Endothelial cell (in vitro differentiated cells): ENCODE data around the gene ROPN1L. TPM values are rescaled to one million over a fixed set of nuclear protein-coding genes. Genes with fewer than 3 reads are reported as not detected.

Source experiments
- DNase-seq: peaks from one replicate; pipeline ENCODE4 v3.0.0; 2021; ENCODE audit warnings: low spot score
- H3K27ac Mint-ChIP-seq: one replicate; pipeline ENCODE4 v1.8.0; 2021; ENCODE audit warnings: mixed read lengths, inconsistent platforms; ENCODE audit not compliant: unreplicated experiment
- H3K27me3 Mint-ChIP-seq: one replicate; pipeline ENCODE4 v1.8.0; 2021; ENCODE audit warnings: mild to moderate bottlenecking, moderate library complexity, mixed read lengths, inconsistent platforms; ENCODE audit not compliant: unreplicated experiment
- H3K36me3 Mint-ChIP-seq: one replicate; pipeline ENCODE4 v1.8.0; 2021; ENCODE audit warnings: mild to moderate bottlenecking, low read depth, mixed read lengths, inconsistent platforms; ENCODE audit not compliant: unreplicated experiment
- H3K4me1 Mint-ChIP-seq: one replicate; pipeline ENCODE4 v1.8.0; 2021; ENCODE audit warnings: mild to moderate bottlenecking, mixed read lengths, inconsistent platforms; ENCODE audit not compliant: unreplicated experiment
- H3K4me3 Mint-ChIP-seq: one replicate; pipeline ENCODE4 v1.8.0; 2021; ENCODE audit warnings: mild to moderate bottlenecking, mixed read lengths, inconsistent platforms; ENCODE audit not compliant: unreplicated experiment
- H3K9me3 Mint-ChIP-seq: one replicate; pipeline ENCODE4 v1.8.0; 2021; ENCODE audit warnings: mixed read lengths, inconsistent platforms; ENCODE audit not compliant: unreplicated experiment
- total RNA-seq: library from RNA; stranded (reverse); fragmentation: NEBNext Ultra II Directional; extraction: Animal tissue kit (Norgen Biotek cat#: 25700); gene quantifications from one replicate; pipeline ENCODE4 v1.2.1, GENCODE V29; 2021; ENCODE audit not compliant: unreplicated experiment
- TF ChIP-seq, protein P1 (sequence below): fragments of 200-600 bp; sonication (generic); IDR thresholded peaks from one replicate; pipeline ENCODE4 v1.5.0; 2021; ENCODE audit warnings: antibody characterized with exemption; ENCODE audit not compliant: unreplicated experiment

Gene ROPN1L
- total RNA-seq, 1 donor from 2014 or later, result 4.0 TPM

GRCh38 chr5:10503321-10503720 is 61.6 kb downstream of the ROPN1L start:
- TF ChIP-seq, protein P1, sequence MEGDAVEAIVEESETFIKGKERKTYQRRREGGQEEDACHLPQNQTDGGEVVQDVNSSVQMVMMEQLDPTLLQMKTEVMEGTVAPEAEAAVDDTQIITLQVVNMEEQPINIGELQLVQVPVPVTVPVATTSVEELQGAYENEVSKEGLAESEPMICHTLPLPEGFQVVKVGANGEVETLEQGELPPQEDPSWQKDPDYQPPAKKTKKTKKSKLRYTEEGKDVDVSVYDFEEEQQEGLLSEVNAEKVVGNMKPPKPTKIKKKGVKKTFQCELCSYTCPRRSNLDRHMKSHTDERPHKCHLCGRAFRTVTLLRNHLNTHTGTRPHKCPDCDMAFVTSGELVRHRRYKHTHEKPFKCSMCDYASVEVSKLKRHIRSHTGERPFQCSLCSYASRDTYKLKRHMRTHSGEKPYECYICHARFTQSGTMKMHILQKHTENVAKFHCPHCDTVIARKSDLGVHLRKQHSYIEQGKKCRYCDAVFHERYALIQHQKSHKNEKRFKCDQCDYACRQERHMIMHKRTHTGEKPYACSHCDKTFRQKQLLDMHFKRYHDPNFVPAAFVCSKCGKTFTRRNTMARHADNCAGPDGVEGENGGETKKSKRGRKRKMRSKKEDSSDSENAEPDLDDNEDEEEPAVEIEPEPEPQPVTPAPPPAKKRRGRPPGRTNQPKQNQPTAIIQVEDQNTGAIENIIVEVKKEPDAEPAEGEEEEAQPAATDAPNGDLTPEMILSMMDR, result no peak
- DNase-seq, result no peak
- no peaks in the 10 kb centered on the region for H3K4me1 Mint-ChIP-seq
- H3K36me3 Mint-ChIP-seq, result peaks cover under 1% of the 10 kb centered on the region
- peaks cover 2% of the 10 kb centered on the region for H3K27me3 Mint-ChIP-seq
- no peak overlapping the region for H3K27ac Mint-ChIP-seq
- H3K4me3 Mint-ChIP-seq, result no peak overlapping the region
- H3K9me3 Mint-ChIP-seq, result no peaks in the 10 kb centered on the region

DNA sequence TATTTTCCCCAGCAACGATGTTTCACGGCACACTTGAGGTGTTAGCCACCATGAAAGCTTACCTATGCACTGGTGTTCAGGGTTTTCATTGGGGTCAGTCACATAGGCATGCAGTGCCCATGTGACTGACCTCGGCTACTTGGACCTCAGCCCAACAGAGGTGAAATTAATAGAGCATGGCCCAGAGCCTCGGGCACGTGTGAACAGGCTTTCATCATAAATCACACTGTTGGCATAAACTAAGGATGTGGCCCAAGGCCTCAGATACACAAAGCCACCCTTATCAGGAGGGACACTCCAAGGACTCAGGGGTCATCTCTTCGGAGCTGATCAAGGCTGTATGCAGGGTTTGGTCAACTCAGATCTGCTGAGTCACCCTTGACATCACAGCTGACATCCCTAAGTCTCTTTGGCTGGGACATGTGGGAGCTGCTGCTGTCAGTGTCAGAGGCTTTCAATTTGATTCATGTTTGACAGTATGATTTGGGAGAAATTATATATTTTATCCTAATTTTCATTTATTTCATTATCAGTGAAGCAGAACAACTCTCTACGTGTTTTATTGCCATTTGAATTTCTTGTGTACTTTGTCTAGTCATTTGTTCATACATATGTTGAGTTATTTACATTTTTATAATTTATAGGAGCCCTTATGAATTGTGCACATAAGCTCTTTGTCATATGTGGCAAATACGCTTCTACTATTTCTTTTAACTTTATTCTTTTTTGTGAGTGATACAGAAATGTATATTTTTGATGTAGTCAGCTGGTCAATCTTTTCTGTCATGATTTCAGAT is 62.5 kb downstream of the ROPN1L start:
- H3K9me3 Mint-ChIP-seq, result no peaks in the 10 kb centered on the region
- peaks cover 2% of the 10 kb centered on the region for H3K27me3 Mint-ChIP-seq
- no peak for DNase-seq
- TF ChIP-seq, protein P1, result no peak
- H3K36me3 Mint-ChIP-seq, result peaks cover 3% of the 10 kb centered on the region
- H3K4me3 Mint-ChIP-seq, result no peak overlapping the region
- H3K27ac Mint-ChIP-seq, result no peak overlapping the region
- H3K4me1 Mint-ChIP-seq, result no peaks in the 10 kb centered on the region

DNA sequence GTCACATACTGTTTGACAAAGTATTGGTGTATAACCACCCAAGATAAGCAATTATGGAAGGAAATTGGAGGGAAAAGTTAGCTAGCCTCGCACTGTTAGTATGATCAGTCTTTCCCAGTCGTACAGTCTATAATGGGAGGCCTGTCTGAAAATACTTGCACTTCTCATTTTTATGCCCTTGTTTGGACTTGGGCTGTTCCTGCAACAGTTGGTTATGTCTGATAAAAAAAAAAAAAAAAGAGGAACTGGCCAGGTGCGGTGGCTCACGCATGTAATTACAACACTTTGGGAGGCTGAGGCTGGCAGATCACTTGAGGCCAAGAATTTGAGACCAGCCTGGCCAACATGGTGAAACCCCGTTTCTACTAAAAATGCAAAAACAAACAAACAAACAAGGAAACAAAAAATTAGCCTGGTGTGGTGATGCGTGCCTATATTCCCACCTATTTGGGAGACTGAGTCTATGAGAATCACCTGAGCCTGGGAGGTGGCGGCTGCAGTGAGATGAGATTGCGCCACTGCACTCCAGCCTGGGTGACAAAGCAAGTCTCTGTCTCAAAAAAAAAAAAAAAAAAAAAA is 63.9 kb downstream of the ROPN1L start:
- Mint-ChIP-seq H3K9me3 (no peaks in the 10 kb centered on the region), H3K36me3 (peaks cover 3% of the 10 kb centered on the region), H3K27me3 (peaks cover 2% of the 10 kb centered on the region), H3K4me3 (no peak overlapping the region), H3K27ac (no peak overlapping the region), H3K4me1 (no peaks in the 10 kb centered on the region)
- TF ChIP-seq, protein P1, result no peak
- DNase-seq, result no peak

GRCh38 chr5:10506535-10506934 is 64.9 kb downstream of the ROPN1L start:
- no peaks in the 10 kb centered on the region for H3K9me3 Mint-ChIP-seq
- DNase-seq, result no peak
- no peaks in the 10 kb centered on the region for H3K4me1 Mint-ChIP-seq
- no peak overlapping the region for H3K27ac Mint-ChIP-seq
- H3K36me3 Mint-ChIP-seq, result peaks cover 3% of the 10 kb centered on the region
- TF ChIP-seq, protein P1, result no peak
- peaks cover 2% of the 10 kb centered on the region for H3K27me3 Mint-ChIP-seq
- no peak overlapping the region for H3K4me3 Mint-ChIP-seq

DNA sequence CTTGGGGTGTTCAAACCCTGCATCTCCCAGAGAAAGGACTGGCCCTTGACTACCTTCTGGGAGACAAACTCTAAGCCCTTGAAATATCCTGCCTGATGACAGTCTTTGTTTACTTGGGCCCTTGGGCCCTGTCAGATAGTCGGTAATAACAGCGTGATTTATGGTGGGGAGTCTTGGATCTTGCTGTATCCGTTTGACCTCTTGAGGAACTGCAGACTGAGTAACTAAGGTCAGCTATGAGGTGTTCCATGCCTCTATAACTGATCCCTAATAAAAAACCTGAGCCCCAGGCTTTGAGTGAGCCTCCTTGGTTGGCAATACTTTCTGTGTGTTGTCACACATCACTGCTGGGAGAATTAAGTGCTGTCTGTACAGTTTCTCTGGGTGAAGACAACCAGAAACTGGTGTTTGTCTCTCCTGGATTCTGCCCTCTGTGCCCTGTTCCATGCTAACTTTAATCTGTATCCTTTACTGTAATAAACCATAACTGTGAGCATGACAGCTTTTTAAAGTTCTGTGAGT is 66.0 kb downstream of the ROPN1L start:
- no peak overlapping the region for H3K27ac Mint-ChIP-seq
- TF ChIP-seq, protein P1, result no peak
- peaks cover 3% of the 10 kb centered on the region for H3K36me3 Mint-ChIP-seq

More for the DNA sequence above, 66.0 kb downstream of the ROPN1L start:
- DNase-seq, result no peak
- H3K9me3 Mint-ChIP-seq, result no peaks in the 10 kb centered on the region
- H3K4me1 Mint-ChIP-seq, result no peaks in the 10 kb centered on the region
- peaks cover under 1% of the 10 kb centered on the region for H3K27me3 Mint-ChIP-seq
- H3K4me3 Mint-ChIP-seq, result no peak overlapping the region
